Amygdala (tissue), 56 donors: ENCODE data around the gene COMMD4.
"Not testable (repeated sequence)": the region's sequence is repeated elsewhere in the genome, so short reads cannot be mapped to it uniquely, and the experiment has no call there.

Source experiments
- DNase-seq, 56 donors: peaks; one replicate each; lab custom pipeline; 2025; lab: John Stamatoyannopoulos, UW

The COMMD4 gene

GRCh38 chr15:75335705-75336355 lies at the start of gene COMMD4:
Gene COMMD4 (plus strand): TSS chr15:75336063. CDS start chr15:75336090, 27 bp downstream.
- DNase-seq, result peak; percentile 60 to 95 (median 87)

GRCh38 chr15:75293660-75294059 lies 42.2 kb upstream of the COMMD4 start:
- not testable (repeated sequence) for DNase-seq

GRCh38 chr15:75298541-75299310 lies 37.1 kb upstream of the COMMD4 start:
- DNase-seq, result not testable (repeated sequence)

- DNase-seq, result not testable (repeated sequence)
These were observed 36.6 kb upstream of the COMMD4 start for GRCh38 chr15:75299311-75299688.

GRCh38 chr15:75300026-75300425 lies 35.8 kb upstream of the COMMD4 start:
- not testable (repeated sequence) for DNase-seq

- DNase-seq, result no peak
These were observed 33.5 kb upstream of the COMMD4 start for GRCh38 chr15:75302318-75302717.

- not testable (repeated sequence) for DNase-seq
These were observed 33.1 kb upstream of the COMMD4 start for GRCh38 chr15:75302753-75303152.

GRCh38 chr15:75306188-75306587 lies 29.7 kb upstream of the COMMD4 start:
- no peak for DNase-seq

GRCh38 chr15:75307778-75308390 lies 28.0 kb upstream of the COMMD4 start:
- peak in 1 of 56 donors; percentile 5 for DNase-seq

GRCh38 chr15:75309711-75310110 lies 26.2 kb upstream of the COMMD4 start:
- no peak for DNase-seq

GRCh38 chr15:75312548-75312947 lies 23.3 kb upstream of the COMMD4 start:
- not testable (repeated sequence) for DNase-seq

GRCh38 chr15:75313116-75313845 lies 22.6 kb upstream of the COMMD4 start:
- no peak for DNase-seq

GRCh38 chr15:75314552-75315290 lies 21.1 kb upstream of the COMMD4 start:
- DNase-seq, result no peak

- DNase-seq, result not testable (repeated sequence)
These were observed 16.5 kb upstream of the COMMD4 start for GRCh38 chr15:75319231-75319897.

GRCh38 chr15:75321711-75322110 lies 14.2 kb upstream of the COMMD4 start:
- no peak for DNase-seq

- no peak for DNase-seq
These were observed 9.9 kb upstream of the COMMD4 start for GRCh38 chr15:75325922-75326321.

GRCh38 chr15:75327005-75327404 lies 8.9 kb upstream of the COMMD4 start:
- no peak for DNase-seq

- DNase-seq, result no peak
These were observed 8.4 kb upstream of the COMMD4 start for GRCh38 chr15:75327491-75327890.

- no peak for DNase-seq
These were observed 7.2 kb upstream of the COMMD4 start for GRCh38 chr15:75328493-75329314.
